Prostate gland (tissue), 2 donors: ENCODE measurements around the gene CRYBG1. TPM values are rescaled to one million over a fixed set of nuclear protein-coding genes. Genes with fewer than 3 reads are reported as not detected.

ENCODE experiments used
- DNase-seq: peaks from one replicate; pipeline ENCODE4 v3.0.0-alpha.2; 2019; ENCODE audit warnings: low spot score
- H3K27ac ChIP-seq, 2 donors: fragments of 200-600 bp; sonication (generic); 2 replicates each; pipeline ENCODE4 v1.5.1; 2017 to 2019
- H3K27me3 ChIP-seq: fragments of 200-600 bp; sonication (generic); replicated peaks from 2 replicates; pipeline ENCODE4 v1.5.1; 2019; ENCODE audit not compliant: insufficient read depth
- H3K36me3 ChIP-seq, 2 donors: fragments of 200-600 bp; sonication (generic); 1 replicate in 1 of 2; 2 replicates in 1 of 2; pipeline versions ENCODE4 v1.5.1 to v1.8.1; 2017 to 2019
- H3K4me1 ChIP-seq: fragments of 200-600 bp; sonication (generic); replicated peaks from 2 replicates; pipeline ENCODE4 v1.5.1; 2019
- H3K4me3 ChIP-seq, 2 donors: fragments of 200-600 bp; sonication (generic); 2 replicates each; pipeline ENCODE4 v1.5.1; 2017 to 2019
- H3K9me3 ChIP-seq: fragments of 200-600 bp; sonication (generic); 2 replicates; pipeline ENCODE4 v1.5.1; 2017
- CTCF ChIP-seq, 4 experiments: fragments of 200-600 bp in 2 of 4; fragments of 450-650 bp in 2 of 4; sonication (generic) in 2 of 4; IDR thresholded peaks; 1 replicate in 3 of 4; 2 replicates in 1 of 4; pipeline ENCODE4 v1.5.1; 2016 to 2019; ENCODE audit warnings: antibody characterized with exemption in 4 of 4, mild to moderate bottlenecking in 2 of 4, moderate library complexity in 2 of 4
- POLR2A ChIP-seq: fragments of 450-650 bp; IDR thresholded peaks from one replicate; pipeline ENCODE4 v1.6.1; 2016; ENCODE audit warnings: antibody characterized with exemption, mild to moderate bottlenecking
- POLR2AphosphoS5 ChIP-seq: sonication (generic); formaldehyde crosslinking; IDR thresholded peaks from one replicate; pipeline ENCODE4 v1.6.1; 2017; ENCODE audit warnings: antibody characterized with exemption
- WGBS: methylation state at CpG from one replicate; pipeline ENCODE4 v1.1.5; 2018; 5-methylcytosine and 5-hydroxymethylcytosine counted together
- intact Hi-C: fragments of 100-400 bp; cut with DNase I; formaldehyde crosslinking; loops from one replicate; pipeline ENCODE4 v1.14.2; 2022
- total RNA-seq, 2 donors: library from RNA; depleted of rRNA; stranded (reverse); fragments of >200 nt; gene quantifications; one replicate each; pipeline ENCODE4 v1.1.0, GENCODE V29; 2016

Gene CRYBG1
- total RNA-seq, 2 donors from 2014 or later: 39.9 to 75.4 TPM

- DNase-seq: no peak
- Histone ChIP-seq H3K27me3 (no peaks in the 10 kb centered on the region), H3K4me1 (no peaks in the 10 kb centered on the region), H3K36me3 (no peaks in the 10 kb centered on the region), H3K27ac (no peak overlapping the region), H3K4me3 (no peak overlapping the region), H3K9me3 (no peaks in the 10 kb centered on the region)
- intact Hi-C loops: no loop called here
- 50% methylated on average over 2 of the region's 2 CpGs for WGBS
- no peak for TF ChIP-seq POLR2AphosphoS5
- TF ChIP-seq POLR2A: no peak
- no peak for TF ChIP-seq CTCF (IDR thresholded peaks at IDR 0.05)
Measured at GRCh38 chr6:106599440-106599839, 238.9 kb downstream of the CRYBG1 start.

DNA sequence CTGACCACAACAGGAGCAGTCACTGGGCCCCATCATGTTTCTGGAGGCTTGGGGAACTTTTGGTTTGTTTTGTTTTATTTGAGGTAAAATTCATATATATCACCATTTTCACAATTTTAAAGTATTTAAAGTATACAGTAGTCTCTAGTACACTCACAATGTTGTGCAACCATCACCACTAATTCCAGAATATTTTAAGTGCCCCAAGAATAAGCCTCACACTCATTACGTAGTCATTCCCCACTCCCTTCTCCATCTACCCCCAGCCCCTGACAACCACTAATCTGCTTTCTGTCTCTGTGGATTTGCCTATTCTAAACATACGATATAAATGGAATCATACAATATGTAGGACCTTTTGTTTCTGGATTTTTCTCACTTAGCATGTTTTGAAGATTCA, 239.8 kb downstream of the CRYBG1 start:
- Histone ChIP-seq H3K4me3 (no peak overlapping the region), H3K9me3 (no peaks in the 10 kb centered on the region), H3K4me1 (no peaks in the 10 kb centered on the region), H3K27me3 (no peaks in the 10 kb centered on the region), H3K36me3 (no peaks in the 10 kb centered on the region), H3K27ac (no peak overlapping the region)
- 98% methylated on average over 2 of the region's 2 CpGs for WGBS
- no peak for TF ChIP-seq POLR2A
- no peak for TF ChIP-seq POLR2AphosphoS5
- TF ChIP-seq CTCF (IDR thresholded peaks at IDR 0.05): no peak
- DNase-seq: no peak
- intact Hi-C loops: loop anchor here (10.0 kb wide), 1 partner anchor 374 kb away; the partner anchor contains the start of gene CD24

DNA sequence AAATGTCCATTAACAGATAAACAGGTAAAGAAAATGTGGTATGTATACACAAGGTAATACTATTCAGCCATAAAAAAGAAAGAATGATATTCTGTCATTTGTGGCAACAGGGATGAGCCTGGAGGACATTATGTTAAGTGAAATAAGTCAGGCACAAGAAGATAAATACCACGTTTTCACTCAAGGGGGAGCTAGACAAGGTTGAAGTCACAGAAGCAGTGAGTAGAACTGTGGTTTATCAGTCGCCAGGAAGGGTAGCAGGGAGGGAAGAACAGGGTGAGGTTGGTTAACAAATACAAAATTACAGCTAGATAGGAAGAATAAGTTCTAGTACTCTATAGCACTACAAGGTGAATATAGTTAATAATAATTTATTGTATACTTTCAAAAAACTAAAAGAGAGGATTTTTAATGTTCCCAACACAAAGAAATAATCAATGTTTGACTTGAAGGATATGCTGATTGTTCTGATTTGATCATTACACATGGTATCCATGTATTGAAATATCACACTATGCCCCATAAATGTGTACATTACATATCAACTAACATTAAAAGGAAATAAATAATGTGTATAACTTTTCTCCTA, 247.7 kb downstream of the CRYBG1 start:
- WGBS: 19% methylated on average over 2 of the region's 2 CpGs
- DNase-seq: peak; percentile 31
- H3K36me3 ChIP-seq: no peaks in the 10 kb centered on the region
- H3K4me1 ChIP-seq: no peaks in the 10 kb centered on the region
- H3K27me3 ChIP-seq: no peaks in the 10 kb centered on the region
- H3K27ac ChIP-seq: no peak overlapping the region
- no peak for TF ChIP-seq POLR2AphosphoS5
- TF ChIP-seq POLR2A: no peak
- peak; percentile 8 to 67 (median 43) for TF ChIP-seq CTCF (IDR thresholded peaks at IDR 0.05)
- intact Hi-C loops: loop anchor here (10.0 kb wide), 1 partner anchor 367 kb away; the partner anchor contains the start of gene CD24
- no peaks in the 10 kb centered on the region for H3K9me3 ChIP-seq
- no peak overlapping the region for H3K4me3 ChIP-seq

DNA sequence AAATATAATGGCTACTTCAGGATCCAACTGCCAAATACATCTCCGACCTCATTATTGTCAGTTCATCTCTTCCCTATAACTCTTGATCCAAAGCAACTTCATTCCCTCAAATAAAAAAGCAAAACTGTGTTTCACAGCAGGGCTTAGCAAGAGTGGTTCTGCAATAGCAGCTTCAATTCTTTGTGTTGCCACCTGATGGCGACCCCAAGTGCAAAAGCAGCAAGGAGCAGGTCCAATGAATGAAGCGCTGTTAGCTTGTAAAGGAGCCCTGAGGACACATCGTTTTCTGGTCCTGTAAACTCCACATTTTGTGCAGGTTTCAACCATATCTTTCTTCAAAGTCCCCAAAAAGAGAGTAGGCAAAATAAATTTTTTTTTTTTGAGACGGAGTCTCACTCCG, 249.2 kb downstream of the CRYBG1 start:
- intact Hi-C loops: loop anchor here (10.0 kb wide), 1 partner anchor 365 kb away; the partner anchor contains the start of gene CD24
- DNase-seq: no peak
- 64% methylated on average over 6 of the region's 6 CpGs for WGBS

More for the DNA sequence above, 249.2 kb downstream of the CRYBG1 start:
- Histone ChIP-seq H3K4me3 (no peak overlapping the region), H3K27me3 (no peaks in the 10 kb centered on the region), H3K4me1 (no peaks in the 10 kb centered on the region), H3K27ac (no peak overlapping the region), H3K36me3 (no peaks in the 10 kb centered on the region), H3K9me3 (no peaks in the 10 kb centered on the region)
- TF ChIP-seq POLR2A (no peak), CTCF (IDR thresholded peaks at IDR 0.05) (peak in 2 of 4 experiments; percentile 12 to 14)
